ENCODE measurements around the gene GABBR1.

GRCh38 chr6:29597184-29597583 lies 35.8 kb downstream of the GABBR1 start:
- TF ChIP-seq CTCF (optimal IDR thresholded peaks at IDR 0.05 in 1 of 3, IDR thresholded peaks at IDR 0.05 in 1 of 3, conservative IDR thresholded peaks at IDR 0.05 in 1 of 3; ENCODE audit: extremely low read depth in 1 of 3, insufficient read depth in 2 of 3, low read length in 3 of 3): no peak
- TF ChIP-seq EZH2 (IDR thresholded peaks at IDR 0.05; ENCODE audit: low read length): no peak

Measured in keratinocyte (primary cell).